ENCODE data around the gene CYP2J2. TPM values are rescaled to one million over a fixed set of nuclear protein-coding genes. Genes with fewer than 3 reads are reported as not detected.

The CYP2J2 gene
- polyA plus RNA-seq, 1 donor (not counting 4 experiments of a cell fraction or from before 2014, with no cell fraction given): 6.7 TPM

DNA sequence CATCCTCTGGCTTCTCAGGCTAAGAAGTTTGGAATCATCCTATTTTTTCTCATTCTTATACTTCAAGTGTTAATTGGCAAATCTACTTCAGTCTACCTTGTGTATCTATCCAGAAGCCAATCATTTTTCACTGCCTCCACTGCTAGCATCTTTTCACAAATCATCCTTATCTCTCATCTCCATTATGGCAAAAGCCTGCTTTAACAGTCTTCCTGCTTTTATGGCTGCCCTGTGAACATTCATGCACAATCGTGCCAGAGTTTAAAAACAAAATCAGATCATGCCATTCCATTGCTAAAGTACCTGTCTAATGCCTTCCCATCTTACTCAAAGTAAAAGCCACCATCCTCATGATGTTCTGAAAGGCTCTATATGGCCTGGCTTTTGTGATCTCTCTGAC is 19.2 kb upstream of the CYP2J2 start:
- Histone ChIP-seq H3K36me3 (ENCODE audit: control insufficient read depth in 2 of 2, extremely low read depth in 1 of 2, insufficient read depth in 2 of 2, low read length in 2 of 2) (no peaks in the 10 kb centered on the region), H3K4me3 (ENCODE audit: control insufficient read depth in 2 of 3, extremely low read depth in 1 of 3, insufficient read depth in 2 of 3, low read depth in 1 of 3, low read length in 3 of 3) (no peak overlapping the region), H3K9me1 (ENCODE audit: control insufficient read depth, extremely low read depth, insufficient read depth, low read length) (no peaks in the 10 kb centered on the region), H3K79me2 (ENCODE audit: control insufficient read depth, insufficient read depth, low read length) (no peaks in the 10 kb centered on the region), H2AFZ (ENCODE audit: control insufficient read depth, low read length) (no peak overlapping the region), H3K4me2 (ENCODE audit: control insufficient read depth, extremely low read depth, insufficient read depth, low read depth, low read length) (no peak overlapping the region), H4K20me1 (ENCODE audit: control insufficient read depth, extremely low read depth, insufficient read depth, low read length) (no peaks in the 10 kb centered on the region), H3K9ac (ENCODE audit: control insufficient read depth, extremely low read depth, insufficient read depth, low read length) (no peak overlapping the region), H3K4me1 (ENCODE audit: control insufficient read depth, extremely low read depth, insufficient read depth, low read length) (no peaks in the 10 kb centered on the region), H3K9me3 (ENCODE audit: control insufficient read depth, low read depth, low read length) (no peaks in the 10 kb centered on the region), H3K27me3 (ENCODE audit: control insufficient read depth, extremely low read depth, insufficient read depth, low read length) (no peaks in the 10 kb centered on the region), H3K27ac (ENCODE audit: control insufficient read depth, insufficient read depth, low read length) (no peak overlapping the region)
- FAIRE-seq (peak; percentile 5), DNase-seq (ENCODE audit: low read depth, low spot score) (no peak)
- no peak for TF ChIP-seq CTCF (optimal IDR thresholded peaks at IDR 0.05 in 1 of 3, IDR thresholded peaks at IDR 0.05 in 1 of 3, conservative IDR thresholded peaks at IDR 0.05 in 1 of 3; ENCODE audit: extremely low read depth in 1 of 3, insufficient read depth in 2 of 3, low read length in 3 of 3)
- no peak for TF ChIP-seq EZH2 (IDR thresholded peaks at IDR 0.05; ENCODE audit: low read length)
- dilution Hi-C loops (cut with MboI; ENCODE audit: extremely low pct_ligation_motif_present, low sequenced_read_pairs): no loop called here

- DNase-seq (ENCODE audit: low read depth, low spot score): no peak
- H3K4me2 ChIP-seq (ENCODE audit: control insufficient read depth, extremely low read depth, insufficient read depth, low read depth, low read length): no peak overlapping the region
- no peak overlapping the region for H3K9ac ChIP-seq (ENCODE audit: control insufficient read depth, extremely low read depth, insufficient read depth, low read length)
- no peaks in the 10 kb centered on the region for H3K36me3 ChIP-seq (ENCODE audit: control insufficient read depth in 2 of 2, extremely low read depth in 1 of 2, insufficient read depth in 2 of 2, low read length in 2 of 2)
- H3K4me3 ChIP-seq (ENCODE audit: control insufficient read depth in 2 of 3, extremely low read depth in 1 of 3, insufficient read depth in 2 of 3, low read depth in 1 of 3, low read length in 3 of 3): no peak overlapping the region
- H4K20me1 ChIP-seq (ENCODE audit: control insufficient read depth, extremely low read depth, insufficient read depth, low read length): no peaks in the 10 kb centered on the region
- H3K27ac ChIP-seq (ENCODE audit: control insufficient read depth, insufficient read depth, low read length): no peak overlapping the region
- H3K79me2 ChIP-seq (ENCODE audit: control insufficient read depth, insufficient read depth, low read length): no peaks in the 10 kb centered on the region
- FAIRE-seq: no peak
- no peak overlapping the region for H2AFZ ChIP-seq (ENCODE audit: control insufficient read depth, low read length)
- no peaks in the 10 kb centered on the region for H3K9me1 ChIP-seq (ENCODE audit: control insufficient read depth, extremely low read depth, insufficient read depth, low read length)
- dilution Hi-C loops (cut with MboI; ENCODE audit: extremely low pct_ligation_motif_present, low sequenced_read_pairs): no loop called here
- no peaks in the 10 kb centered on the region for H3K4me1 ChIP-seq (ENCODE audit: control insufficient read depth, extremely low read depth, insufficient read depth, low read length)
- TF ChIP-seq CTCF (optimal IDR thresholded peaks at IDR 0.05 in 1 of 3, IDR thresholded peaks at IDR 0.05 in 1 of 3, conservative IDR thresholded peaks at IDR 0.05 in 1 of 3; ENCODE audit: extremely low read depth in 1 of 3, insufficient read depth in 2 of 3, low read length in 3 of 3): no peak
- TF ChIP-seq EZH2 (IDR thresholded peaks at IDR 0.05; ENCODE audit: low read length): no peak
- no peaks in the 10 kb centered on the region for H3K9me3 ChIP-seq (ENCODE audit: control insufficient read depth, low read depth, low read length)
- peaks cover 8% of the 10 kb centered on the region for H3K27me3 ChIP-seq (ENCODE audit: control insufficient read depth, extremely low read depth, insufficient read depth, low read length)
Observed at GRCh38 chr1:59939393-59939792, 12.8 kb upstream of the CYP2J2 start.

Data from keratinocyte (primary cell).